Effector memory CD4-positive, alpha-beta T cell (primary cell): ENCODE data around the gene SORCS2.

Source experiments
- DNase-seq, 3 donors: peaks; one replicate each; pipeline ENCODE4 v3.0.0-alpha.2; 2020
- H3K27ac ChIP-seq: 2 replicates; pipeline ENCODE4 v1.7.0; 2013; ENCODE audit warnings: mild to moderate bottlenecking, low read length, moderate library complexity; ENCODE audit not compliant: insufficient read depth, poor library complexity, severe bottlenecking
- H3K27me3 ChIP-seq: replicated peaks from 2 replicates; pipeline ENCODE4 v1.7.0; 2013; ENCODE audit warnings: mild to moderate bottlenecking, low read length; ENCODE audit not compliant: insufficient read depth, control insufficient read depth, poor library complexity, severe bottlenecking
- H3K36me3 ChIP-seq: 2 replicates; pipeline ENCODE4 v1.7.0; 2013; ENCODE audit warnings: mild to moderate bottlenecking, low read length, moderate library complexity; ENCODE audit not compliant: control insufficient read depth, insufficient read depth
- H3K4me1 ChIP-seq: 2 replicates; pipeline ENCODE4 v1.7.0; 2013; ENCODE audit warnings: low read length, mild to moderate bottlenecking; ENCODE audit not compliant: control insufficient read depth, insufficient read depth, poor library complexity, severe bottlenecking
- H3K4me3 ChIP-seq: 2 replicates; pipeline ENCODE4 v1.7.0; 2013; ENCODE audit warnings: low read length, low read depth, mild to moderate bottlenecking; ENCODE audit not compliant: insufficient read depth, poor library complexity, severe bottlenecking
- H3K9me3 ChIP-seq: 2 replicates; pipeline ENCODE4 v1.7.0; 2013; ENCODE audit warnings: mild to moderate bottlenecking, low read length, moderate library complexity; ENCODE audit not compliant: control insufficient read depth

The SORCS2 gene

GRCh38 chr4:7170012-7170411 is 22.3 kb upstream of the SORCS2 start:
- Histone ChIP-seq H3K4me3 (no peak overlapping the region), H3K27ac (no peak overlapping the region), H3K9me3 (no peaks in the 10 kb centered on the region), H3K4me1 (no peaks in the 10 kb centered on the region), H3K27me3 (no peaks in the 10 kb centered on the region), H3K36me3 (no peaks in the 10 kb centered on the region)
- DNase-seq: no peak

DNA sequence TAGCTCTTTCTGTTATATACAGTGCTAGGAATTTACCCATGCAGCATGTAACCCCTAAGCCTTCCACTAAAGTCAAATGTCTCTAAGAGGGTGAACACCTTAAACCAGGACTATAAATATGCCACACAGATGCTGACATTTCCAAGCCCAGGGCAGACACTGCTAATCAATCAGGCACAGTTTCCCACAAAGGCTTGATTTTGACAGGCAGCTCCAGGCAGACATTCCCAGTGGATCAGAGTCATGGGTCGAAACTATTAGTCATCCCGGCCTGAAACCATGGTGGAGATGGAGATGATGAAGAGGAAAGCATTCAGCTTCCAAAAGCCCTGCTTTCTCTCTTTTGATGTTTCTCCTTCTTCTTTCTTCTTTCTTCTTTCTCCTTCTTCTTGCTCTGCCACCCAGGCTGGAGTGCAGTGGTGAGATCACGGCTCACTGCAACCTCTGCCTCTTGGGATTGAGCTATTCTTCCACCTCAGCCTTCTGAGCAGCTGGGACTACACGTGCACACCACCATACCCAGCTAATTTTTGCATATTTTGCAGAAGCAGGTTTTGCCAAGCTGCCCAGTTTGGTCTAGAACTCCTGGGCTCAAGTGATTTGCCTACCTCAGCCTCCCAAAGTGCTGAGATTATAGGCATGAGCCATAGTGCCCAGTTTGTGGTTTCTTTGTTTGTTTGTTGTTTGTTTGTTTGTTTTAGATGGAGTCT is 21.0 kb upstream of the SORCS2 start:
- H3K36me3 ChIP-seq: no peaks in the 10 kb centered on the region
- H3K27me3 ChIP-seq: no peaks in the 10 kb centered on the region
- H3K9me3 ChIP-seq: no peaks in the 10 kb centered on the region
- H3K4me1 ChIP-seq: no peaks in the 10 kb centered on the region
- no peak for DNase-seq
- no peak overlapping the region for H3K4me3 ChIP-seq
- H3K27ac ChIP-seq: no peak overlapping the region

DNA sequence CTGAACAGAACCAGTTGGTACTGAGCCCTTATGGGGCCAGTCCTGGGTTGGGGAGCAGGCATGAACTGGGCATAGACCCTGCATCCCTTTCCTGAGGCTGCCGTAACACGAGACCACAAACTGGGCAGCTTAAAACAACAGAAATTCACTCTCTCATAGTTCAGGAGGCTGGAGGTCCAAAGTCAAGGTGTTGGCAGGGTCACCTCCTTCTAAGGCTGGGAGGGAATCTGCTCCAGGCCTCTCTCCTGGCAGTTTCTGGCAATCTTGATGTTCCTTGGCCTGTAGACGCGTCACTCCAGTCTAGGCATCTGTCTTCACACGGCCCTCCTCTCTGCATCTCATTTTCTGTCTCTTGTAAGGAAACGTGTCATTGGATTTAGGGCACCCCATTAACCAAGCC is 19.8 kb upstream of the SORCS2 start:
- DNase-seq: no peak
- no peaks in the 10 kb centered on the region for H3K4me1 ChIP-seq
- H3K4me3 ChIP-seq: no peak overlapping the region
- no peaks in the 10 kb centered on the region for H3K36me3 ChIP-seq
- no peaks in the 10 kb centered on the region for H3K27me3 ChIP-seq
- no peaks in the 10 kb centered on the region for H3K9me3 ChIP-seq
- no peak overlapping the region for H3K27ac ChIP-seq

DNA sequence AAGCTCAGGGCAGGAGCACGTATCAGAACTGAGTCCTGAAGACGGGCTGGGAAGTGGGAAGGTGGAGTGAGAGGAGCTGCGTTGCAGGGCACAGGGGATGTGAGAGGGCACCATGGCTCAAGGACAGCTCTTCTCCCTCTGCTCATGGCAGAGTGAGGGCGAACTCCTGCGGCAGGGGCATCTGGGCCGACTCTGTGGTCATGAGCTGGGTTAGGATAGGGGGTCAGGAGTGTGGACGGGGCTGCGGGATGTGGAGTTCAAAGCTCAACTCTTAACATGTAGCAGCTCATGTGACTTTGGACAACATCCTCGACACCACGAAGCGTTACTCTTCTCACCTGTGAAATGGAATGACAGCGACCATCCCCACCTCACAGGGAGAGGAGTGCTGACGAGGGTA is 19.4 kb upstream of the SORCS2 start:
- H3K9me3 ChIP-seq: no peaks in the 10 kb centered on the region
- DNase-seq: no peak
- no peak overlapping the region for H3K4me3 ChIP-seq
- no peaks in the 10 kb centered on the region for H3K4me1 ChIP-seq
- H3K36me3 ChIP-seq: no peaks in the 10 kb centered on the region
- H3K27ac ChIP-seq: no peak overlapping the region
- no peaks in the 10 kb centered on the region for H3K27me3 ChIP-seq

DNA sequence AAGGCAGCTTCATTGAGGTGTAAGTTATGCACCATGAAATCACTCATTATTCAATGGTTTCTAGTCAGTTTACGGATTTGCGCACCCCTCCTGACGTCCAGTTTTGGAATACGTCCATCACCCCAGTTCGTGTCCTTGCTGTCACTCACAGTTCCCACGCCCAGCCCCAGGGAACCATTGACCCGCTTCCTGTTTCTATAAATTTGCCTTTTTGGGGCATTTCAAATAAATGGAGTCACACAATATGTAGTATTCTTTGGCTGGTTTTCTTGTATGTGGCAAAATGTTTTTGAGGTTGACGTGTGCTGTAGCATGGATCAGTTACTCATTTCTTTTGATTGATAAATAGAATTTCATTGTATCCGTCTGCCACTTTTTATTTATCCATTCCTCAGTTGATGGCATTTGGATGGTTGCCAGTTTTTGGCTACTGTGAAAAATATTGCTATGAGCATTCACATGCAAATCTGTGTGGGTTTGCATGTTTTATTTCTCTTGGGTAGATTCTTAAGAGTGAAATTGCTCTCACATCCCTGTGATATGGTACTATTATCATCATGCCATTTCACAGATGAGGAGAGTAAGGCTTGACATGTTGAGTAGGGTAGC is 18.4 kb upstream of the SORCS2 start:
- no peak overlapping the region for H3K27ac ChIP-seq
- no peak for DNase-seq
- no peaks in the 10 kb centered on the region for H3K4me1 ChIP-seq
- no peak overlapping the region for H3K4me3 ChIP-seq
- no peaks in the 10 kb centered on the region for H3K27me3 ChIP-seq
- no peaks in the 10 kb centered on the region for H3K9me3 ChIP-seq
- no peaks in the 10 kb centered on the region for H3K36me3 ChIP-seq

DNA sequence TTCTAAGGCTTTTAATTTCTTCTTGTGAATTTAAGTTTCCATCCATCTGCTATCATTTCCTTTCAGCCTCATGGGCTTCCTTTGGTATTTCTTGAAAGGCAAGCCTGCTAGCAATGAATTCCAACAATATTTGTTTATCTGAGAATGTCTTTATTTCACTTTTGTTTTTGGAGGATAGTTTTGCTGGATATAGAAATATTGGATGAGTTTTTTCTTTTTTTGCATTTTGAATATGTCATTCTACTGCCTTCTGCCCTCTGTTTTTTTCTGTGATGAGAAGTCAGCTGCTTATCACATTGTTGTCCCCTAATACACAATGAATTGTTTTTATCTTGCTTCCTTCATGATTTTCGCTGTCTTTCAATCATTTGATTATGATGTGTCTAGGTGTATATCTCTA is 13.2 kb upstream of the SORCS2 start:
- no peak for DNase-seq
- Histone ChIP-seq H3K27me3 (no peaks in the 10 kb centered on the region), H3K4me3 (no peak overlapping the region), H3K36me3 (no peaks in the 10 kb centered on the region), H3K27ac (no peak overlapping the region), H3K4me1 (no peaks in the 10 kb centered on the region), H3K9me3 (no peaks in the 10 kb centered on the region)

DNA sequence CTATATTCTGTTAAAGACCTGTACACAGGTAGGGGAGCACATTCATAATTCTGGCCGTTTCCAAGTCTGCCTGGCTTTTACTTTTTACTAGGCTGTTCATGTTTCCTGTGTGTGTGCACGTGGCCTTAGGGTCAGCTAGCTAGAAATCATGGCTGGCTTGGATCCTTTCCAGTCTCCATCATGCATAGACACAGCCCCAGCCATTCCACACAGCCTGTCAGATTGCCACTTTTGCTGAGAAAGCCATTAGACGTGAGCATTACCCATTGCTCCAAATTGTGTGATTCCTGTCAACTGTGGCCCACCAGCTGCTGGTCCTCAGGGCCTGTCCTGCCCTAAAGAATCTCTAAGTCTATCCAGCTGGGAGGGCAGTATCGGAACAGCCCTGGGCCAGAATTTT is 11.4 kb upstream of the SORCS2 start:
- Histone ChIP-seq H3K36me3 (no peaks in the 10 kb centered on the region), H3K9me3 (no peaks in the 10 kb centered on the region), H3K4me3 (no peak overlapping the region), H3K27me3 (no peaks in the 10 kb centered on the region), H3K27ac (no peak overlapping the region), H3K4me1 (no peaks in the 10 kb centered on the region)
- no peak for DNase-seq

DNA sequence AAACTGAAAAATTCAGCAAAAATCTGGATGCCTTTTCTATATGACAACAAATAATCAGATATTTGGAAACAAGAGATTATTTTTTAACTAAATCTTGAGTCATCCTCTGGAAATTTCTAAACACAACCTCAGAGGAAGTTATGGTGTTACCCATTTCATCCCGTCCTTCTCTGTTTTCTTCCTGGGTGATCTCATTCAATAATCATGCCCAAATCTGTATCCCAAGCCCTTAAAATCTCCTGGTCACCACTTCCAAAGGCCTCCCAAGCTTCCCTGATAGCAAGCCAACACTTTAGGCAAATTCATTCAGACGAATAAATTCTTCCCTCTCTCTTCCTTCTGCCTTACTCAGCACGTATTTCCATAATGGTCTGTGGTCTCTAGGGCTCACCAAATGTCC is 9.7 kb upstream of the SORCS2 start:
- H3K27ac ChIP-seq: no peak overlapping the region
- no peaks in the 10 kb centered on the region for H3K27me3 ChIP-seq
- H3K4me3 ChIP-seq: no peak overlapping the region
- no peaks in the 10 kb centered on the region for H3K9me3 ChIP-seq
- no peaks in the 10 kb centered on the region for H3K4me1 ChIP-seq
- DNase-seq: no peak
- H3K36me3 ChIP-seq: no peaks in the 10 kb centered on the region

DNA sequence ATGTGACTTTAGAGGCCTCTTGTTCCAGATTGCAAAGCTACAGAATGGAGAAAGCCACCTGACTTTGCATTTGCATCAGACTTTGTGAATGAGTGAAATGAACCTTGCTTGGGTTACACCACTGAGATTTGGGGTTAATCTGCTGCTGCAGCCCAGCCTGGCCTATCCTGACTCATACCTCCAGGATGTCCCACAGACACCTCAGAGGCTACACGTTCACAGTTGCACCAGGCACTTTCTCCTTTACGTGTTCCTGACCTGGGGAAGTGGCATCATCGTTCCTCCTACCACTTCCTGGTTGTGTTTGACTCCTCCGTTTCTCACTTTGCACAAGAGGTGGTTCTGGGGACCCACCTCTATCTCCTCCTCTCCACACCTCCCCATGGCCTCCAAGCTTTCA is 9.2 kb upstream of the SORCS2 start:
- no peak for DNase-seq
- no peak overlapping the region for H3K27ac ChIP-seq
- H3K4me1 ChIP-seq: no peaks in the 10 kb centered on the region
- H3K36me3 ChIP-seq: no peaks in the 10 kb centered on the region
- no peaks in the 10 kb centered on the region for H3K9me3 ChIP-seq
- H3K27me3 ChIP-seq: no peaks in the 10 kb centered on the region
- H3K4me3 ChIP-seq: no peak overlapping the region

- DNase-seq: no peak
- Histone ChIP-seq H3K27me3 (no peaks in the 10 kb centered on the region), H3K4me1 (no peaks in the 10 kb centered on the region), H3K9me3 (no peaks in the 10 kb centered on the region), H3K4me3 (no peak overlapping the region), H3K36me3 (no peaks in the 10 kb centered on the region), H3K27ac (no peak overlapping the region)
Observed at GRCh38 chr4:7183780-7184460, 8.4 kb upstream of the SORCS2 start.
